ENCODE data around the gene IFT122.

GRCh38 chr3:129513705-129514104 lies 73.7 kb downstream of the IFT122 start:
- TF ChIP-seq CTCF (IDR thresholded peaks at IDR 0.05; ENCODE audit: low read length) (no peak), EZH2 (IDR thresholded peaks at IDR 0.05; ENCODE audit: borderline replicate concordance, low read length) (no peak)
